Large intestine (tissue), 3 donors: Measurements from ENCODE around the gene CEP192. TPM values are rescaled to one million over a fixed set of nuclear protein-coding genes. Genes with fewer than 3 reads are reported as not detected.

ENCODE experiments used
- DNase-seq, 2 donors: peaks; one replicate each; pipeline versions ENCODE4 v3.0.0 to v3.0.0-alpha.2; 2013
- H3K27ac ChIP-seq: one replicate; pipeline ENCODE4 v1.5.1; 2013; ENCODE audit warnings: low read length
- H3K27me3 ChIP-seq: 2 replicates; pipeline ENCODE4 v1.6.1; 2013; ENCODE audit warnings: low read length; ENCODE audit not compliant: control insufficient read depth, insufficient read depth
- H3K36me3 ChIP-seq: 2 replicates; pipeline ENCODE4 v1.6.1; 2013; ENCODE audit warnings: low read length; ENCODE audit not compliant: control insufficient read depth, insufficient read depth
- H3K4me1 ChIP-seq: one replicate; pipeline ENCODE4 v1.6.1; 2013; ENCODE audit warnings: low read length; ENCODE audit not compliant: control insufficient read depth, insufficient read depth
- H3K4me3 ChIP-seq: one replicate; pipeline ENCODE4 v1.5.1; 2013; ENCODE audit warnings: low read length
- H3K9me3 ChIP-seq: one replicate; pipeline ENCODE4 v1.6.1; 2013; ENCODE audit warnings: mild to moderate bottlenecking, low read depth, low read length, moderate library complexity; ENCODE audit not compliant: control insufficient read depth
- WGBS: methylation state at CpG from one replicate; pipeline ENCODE4 v1.1.5; 2013; ENCODE audit warnings: low lambda C conversion rate; ENCODE audit not compliant: insufficient coverage; 5-methylcytosine and 5-hydroxymethylcytosine counted together
- polyA plus RNA-seq: library from polyadenylated mRNA; unstranded; fragments of 120-200 nt; gene quantifications from one replicate; pipeline ENCODE4 v1.2.1, GENCODE V29; 2013

CEP192 gene
- polyA plus RNA-seq, 1 donor, result 27.9 TPM

- Histone ChIP-seq H3K27ac (no peak overlapping the region), H3K4me1 (no peaks in the 10 kb centered on the region), H3K4me3 (no peak overlapping the region), H3K9me3 (no peaks in the 10 kb centered on the region), H3K36me3 (peaks cover 32% of the 10 kb centered on the region), H3K27me3 (no peaks in the 10 kb centered on the region)
- no peak for DNase-seq
- WGBS, result 100% methylated on average over 1 of the region's 2 CpGs
Measured at GRCh38 chr18:13007248-13007560, 16.0 kb downstream of the CEP192 start.

GRCh38 chr18:13011719-13012118, 20.6 kb downstream of the CEP192 start:
- WGBS, result 100% methylated on average over 1 of the region's 5 CpGs
- Histone ChIP-seq H3K9me3 (no peaks in the 10 kb centered on the region), H3K27me3 (no peaks in the 10 kb centered on the region), H3K4me3 (no peak overlapping the region), H3K4me1 (no peaks in the 10 kb centered on the region), H3K27ac (no peak overlapping the region), H3K36me3 (peaks cover 60% of the 10 kb centered on the region)
- no peak for DNase-seq

GRCh38 chr18:13014232-13014631, 23.1 kb downstream of the CEP192 start:
- no peaks in the 10 kb centered on the region for H3K9me3 ChIP-seq
- no peak for DNase-seq
- WGBS, result 83% methylated on average over 1 of the region's 2 CpGs
- H3K27me3 ChIP-seq, result no peaks in the 10 kb centered on the region
- no peak overlapping the region for H3K4me3 ChIP-seq
- H3K27ac ChIP-seq, result no peak overlapping the region
- H3K4me1 ChIP-seq, result no peaks in the 10 kb centered on the region
- peaks cover 62% of the 10 kb centered on the region for H3K36me3 ChIP-seq

GRCh38 chr18:13014818-13015217, 23.7 kb downstream of the CEP192 start:
- H3K27ac ChIP-seq, result no peak overlapping the region
- H3K36me3 ChIP-seq, result peaks cover 57% of the 10 kb centered on the region
- WGBS, result no CpG with 5 or more reads among the region's 4 CpGs
- no peaks in the 10 kb centered on the region for H3K9me3 ChIP-seq
- DNase-seq, result no peak
- no peaks in the 10 kb centered on the region for H3K4me1 ChIP-seq
- H3K27me3 ChIP-seq, result no peaks in the 10 kb centered on the region
- H3K4me3 ChIP-seq, result no peak overlapping the region

- Histone ChIP-seq H3K36me3 (peaks cover 53% of the 10 kb centered on the region), H3K9me3 (no peaks in the 10 kb centered on the region), H3K4me1 (no peaks in the 10 kb centered on the region), H3K27me3 (no peaks in the 10 kb centered on the region), H3K4me3 (no peak overlapping the region), H3K27ac (no peak overlapping the region)
- DNase-seq, result peak in 1 of 2 donors; percentile 53
- 50% methylated on average over 1 of the region's 2 CpGs for WGBS
Measured at GRCh38 chr18:13017247-13017875, 26.2 kb downstream of the CEP192 start.

GRCh38 chr18:13018374-13018773, 27.2 kb downstream of the CEP192 start:
- Histone ChIP-seq H3K36me3 (peaks cover 49% of the 10 kb centered on the region), H3K4me3 (no peak overlapping the region), H3K4me1 (no peaks in the 10 kb centered on the region), H3K27ac (no peak overlapping the region), H3K9me3 (no peaks in the 10 kb centered on the region), H3K27me3 (no peaks in the 10 kb centered on the region)
- 100% methylated on average over 2 of the region's 2 CpGs for WGBS
- no peak for DNase-seq

GRCh38 chr18:13019301-13019700, 28.1 kb downstream of the CEP192 start:
- no peaks in the 10 kb centered on the region for H3K4me1 ChIP-seq
- H3K27me3 ChIP-seq, result no peaks in the 10 kb centered on the region
- H3K36me3 ChIP-seq, result peaks cover 42% of the 10 kb centered on the region
- H3K27ac ChIP-seq, result no peak overlapping the region
- H3K9me3 ChIP-seq, result no peaks in the 10 kb centered on the region
- whole genome bisulfite sequencing, result 92% methylated on average over 2 of the region's 3 CpGs
- no peak for DNase-seq
- no peak overlapping the region for H3K4me3 ChIP-seq

- Histone ChIP-seq H3K27me3 (no peaks in the 10 kb centered on the region), H3K9me3 (no peaks in the 10 kb centered on the region), H3K36me3 (peaks cover 29% of the 10 kb centered on the region), H3K4me1 (no peaks in the 10 kb centered on the region), H3K4me3 (no peak overlapping the region), H3K27ac (no peak overlapping the region)
- DNase-seq, result no peak
Measured at GRCh38 chr18:13022644-13023043, 31.5 kb downstream of the CEP192 start.

- no CpG with 5 or more reads among the region's 2 CpGs for WGBS
Measured at GRCh38 chr18:13025233-13025632, 34.1 kb downstream of the CEP192 start.

GRCh38 chr18:13026583-13027270, 35.6 kb downstream of the CEP192 start:
- Histone ChIP-seq H3K36me3 (peaks cover 44% of the 10 kb centered on the region), H3K27me3 (no peaks in the 10 kb centered on the region), H3K4me3 (no peak overlapping the region), H3K27ac (no peak overlapping the region), H3K9me3 (no peaks in the 10 kb centered on the region), H3K4me1 (no peaks in the 10 kb centered on the region)
- 100% methylated on average over 1 of the region's 3 CpGs for WGBS
- DNase-seq, result no peak

More at GRCh38 chr18:13025233-13025632, 34.1 kb downstream of the CEP192 start:
- no peaks in the 10 kb centered on the region for H3K4me1 ChIP-seq
- H3K27me3 ChIP-seq, result no peaks in the 10 kb centered on the region
- DNase-seq, result no peak
- no peak overlapping the region for H3K27ac ChIP-seq
- H3K36me3 ChIP-seq, result peaks cover 37% of the 10 kb centered on the region
- no peak overlapping the region for H3K4me3 ChIP-seq
- H3K9me3 ChIP-seq, result no peaks in the 10 kb centered on the region

GRCh38 chr18:13028869-13029268, 37.7 kb downstream of the CEP192 start:
- Histone ChIP-seq H3K27me3 (no peaks in the 10 kb centered on the region), H3K4me3 (no peak overlapping the region), H3K27ac (no peak overlapping the region), H3K9me3 (no peaks in the 10 kb centered on the region), H3K36me3 (peaks cover 53% of the 10 kb centered on the region), H3K4me1 (no peaks in the 10 kb centered on the region)
- DNase-seq, result no peak
- WGBS, result 100% methylated on average over 1 of the region's 2 CpGs
